Stimulated activated CD4-positive, alpha-beta T cell treated with anti-CD3 and anti-CD28 coated beads, Interleukin-15, amount 100 ng/mL, for 48 hours (primary cell): Measurements from ENCODE around the gene PYGO2.

Experiments used
- DNase-seq, 2 donors: peaks; one replicate each; pipeline ENCODE4 v3.0.0-alpha.2; 2020; ENCODE audit warnings: low read depth in 2 of 2

The PYGO2 gene

GRCh38 chr1:154941333-154942013 is 20.1 kb downstream of the PYGO2 start:
- no peak for DNase-seq

- DNase-seq = no peak
These were observed 20.9 kb downstream of the PYGO2 start for GRCh38 chr1:154940651-154941194.

- no peak for DNase-seq
These were observed 21.4 kb downstream of the PYGO2 start for GRCh38 chr1:154940213-154940560.

- DNase-seq = no peak
These were observed 22.8 kb downstream of the PYGO2 start for GRCh38 chr1:154938604-154939399.

GRCh38 chr1:154937988-154938386 is 23.6 kb downstream of the PYGO2 start:
- DNase-seq = no peak

GRCh38 chr1:154937085-154937987 is 24.2 kb downstream of the PYGO2 start:
- peak; percentile 86 for DNase-seq

- peak; percentile 90 to 93 for DNase-seq
These were observed 25.0 kb downstream of the PYGO2 start, which contains the start of gene PMVK for GRCh38 chr1:154936555-154937084. TSS of gene PMVK (minus strand) at chr1:154936719. CDS start at chr1:154936685, 34 bp downstream.

- DNase-seq = no peak
These were observed 25.6 kb downstream of the PYGO2 start for GRCh38 chr1:154935749-154936554.

- no peak for DNase-seq
These were observed 27.1 kb downstream of the PYGO2 start for GRCh38 chr1:154934358-154934948.

- DNase-seq = no peak
These were observed 29.6 kb downstream of the PYGO2 start for GRCh38 chr1:154931940-154932487.

- DNase-seq = no peak
These were observed 35.4 kb downstream of the PYGO2 start for GRCh38 chr1:154926201-154926600.

GRCh38 chr1:154925335-154926170 is 36.0 kb downstream of the PYGO2 start:
- no peak for DNase-seq

GRCh38 chr1:154923695-154924094 is 37.9 kb downstream of the PYGO2 start:
- no peak for DNase-seq

- DNase-seq = no peak
These were observed 48.3 kb downstream of the PYGO2 start for GRCh38 chr1:154913273-154913672.

GRCh38 chr1:154912755-154913154 is 48.8 kb downstream of the PYGO2 start:
- no peak for DNase-seq

GRCh38 chr1:154911691-154912550 is 49.7 kb downstream of the PYGO2 start:
- no peak for DNase-seq

GRCh38 chr1:154910851-154911250 is 50.7 kb downstream of the PYGO2 start:
- no peak for DNase-seq

- DNase-seq = no peak
These were observed 52.6 kb downstream of the PYGO2 start for GRCh38 chr1:154908937-154909336.
